Mesendoderm (in vitro differentiated cells): ENCODE measurements around the gene VSIR.

Source experiments
- DNase-seq: peaks from one replicate; pipeline ENCODE4 v3.0.0; 2013
- H2AK5ac ChIP-seq: 2 replicates; pipeline ENCODE4 v1.6.1; 2013; ENCODE audit warnings: low read length, inconsistent platforms
- H2BK120ac ChIP-seq: 2 replicates; pipeline ENCODE4 v1.6.1; 2013; ENCODE audit warnings: low read depth, mild to moderate bottlenecking, low read length, moderate library complexity, mixed read lengths
- H2BK15ac ChIP-seq: replicated peaks from 2 replicates; pipeline ENCODE4 v1.6.1; 2013; ENCODE audit warnings: low read depth, mild to moderate bottlenecking, moderate library complexity
- H2BK5ac ChIP-seq: 2 replicates; pipeline ENCODE4 v1.6.1; 2013; ENCODE audit warnings: low read length, inconsistent platforms
- H3K18ac ChIP-seq: 2 replicates; pipeline ENCODE4 v1.6.1; 2013; ENCODE audit warnings: mild to moderate bottlenecking, low read length, mixed read lengths
- H3K23ac ChIP-seq: one replicate; pipeline ENCODE4 v1.6.1; 2013; ENCODE audit warnings: low read length
- H3K27ac ChIP-seq: 2 replicates; pipeline ENCODE4 v1.5.1; 2013; ENCODE audit warnings: low read depth, mild to moderate bottlenecking, inconsistent platforms, low read length, moderate library complexity
- H3K27me3 ChIP-seq: 2 replicates; pipeline ENCODE4 v1.6.1; 2013; ENCODE audit warnings: low read length, control low read depth, mild to moderate bottlenecking, inconsistent platforms; ENCODE audit not compliant: insufficient read depth, poor library complexity
- H3K36me3 ChIP-seq: 2 replicates; pipeline ENCODE4 v1.6.1; 2013; ENCODE audit warnings: low read length, inconsistent platforms; ENCODE audit not compliant: control insufficient read depth, insufficient read depth
- H3K4ac ChIP-seq: one replicate; pipeline ENCODE4 v1.6.1; 2013; ENCODE audit warnings: low read depth, mild to moderate bottlenecking, low read length, moderate library complexity
- H3K4me1 ChIP-seq: 2 replicates; pipeline ENCODE4 v1.6.1; 2013; ENCODE audit warnings: low read depth, low read length, inconsistent platforms; ENCODE audit not compliant: control insufficient read depth
- H3K4me2 ChIP-seq: 2 replicates; pipeline ENCODE4 v1.6.1; 2013; ENCODE audit warnings: low read length
- H3K4me3 ChIP-seq: 2 replicates; pipeline ENCODE4 v1.5.1; 2013; ENCODE audit warnings: mild to moderate bottlenecking, low read length
- H3K56ac ChIP-seq: one replicate; pipeline ENCODE4 v1.6.1; 2013; ENCODE audit warnings: low read length
- H3K79me1 ChIP-seq: 2 replicates; pipeline ENCODE4 v1.6.1; 2013; ENCODE audit warnings: low read length, inconsistent platforms
- H3K79me2 ChIP-seq: 2 replicates; pipeline ENCODE4 v1.6.1; 2013; ENCODE audit warnings: mild to moderate bottlenecking, low read length; ENCODE audit not compliant: control insufficient read depth, insufficient read depth
- H3K9ac ChIP-seq: 2 replicates; pipeline ENCODE4 v1.6.1; 2013; ENCODE audit warnings: low read length, inconsistent platforms
- H4K5ac ChIP-seq: one replicate; pipeline ENCODE4 v1.6.1; 2013; ENCODE audit warnings: low read length
- H4K8ac ChIP-seq: one replicate; pipeline ENCODE4 v1.6.1; 2013; ENCODE audit warnings: low read depth, mild to moderate bottlenecking, control low read depth, low read length, moderate library complexity
- WGBS: extraction: QIAGEN DNeasy Blood & Tissue Kit; methylation state at CpG from one replicate; pipeline ENCODE4 v1.1.7; 2013; ENCODE audit warnings: low lambda C conversion rate, missing lambda C conversion rate; ENCODE audit not compliant: insufficient coverage; ENCODE audit errors: extremely low coverage; 5-methylcytosine and 5-hydroxymethylcytosine counted together

Gene VSIR

DNA sequence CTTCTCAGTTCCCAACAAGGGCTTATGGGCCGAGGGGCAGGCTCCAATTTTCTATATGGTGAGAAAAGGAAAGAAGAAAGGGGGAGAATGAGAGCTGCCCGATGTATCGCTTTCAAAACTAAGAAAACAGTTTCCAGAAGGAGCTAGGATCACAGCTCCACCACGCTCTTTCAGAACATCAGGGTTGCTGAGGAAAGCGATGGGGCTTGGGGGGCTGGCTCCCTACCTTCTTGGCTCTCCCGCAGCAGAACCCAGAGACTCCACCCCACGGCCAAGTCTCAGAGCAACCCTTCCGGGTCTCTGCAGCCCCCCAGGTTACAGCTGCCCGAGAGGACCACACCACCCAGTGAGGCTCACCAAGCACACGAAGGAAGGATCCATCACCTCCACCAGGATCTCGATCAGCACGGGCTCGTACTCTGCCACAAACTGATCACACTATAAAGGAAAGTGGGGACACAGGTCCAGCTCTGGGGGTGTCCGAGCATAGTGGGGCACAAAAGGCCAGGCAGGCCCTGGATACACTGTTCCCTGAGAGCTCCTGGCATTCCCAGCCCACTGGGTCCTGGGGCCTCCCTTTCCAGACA, 45.4 kb upstream of the VSIR start:
- Histone ChIP-seq H3K56ac (no peak overlapping the region), H2AK5ac (no peak overlapping the region), H3K4ac (no peak overlapping the region), H2BK15ac (no peak overlapping the region), H2BK120ac (no peak overlapping the region), H3K4me1 (no peaks in the 10 kb centered on the region), H2BK5ac (no peak overlapping the region), H3K4me3 (no peak overlapping the region), H3K27me3 (no peaks in the 10 kb centered on the region), H3K9ac (no peak overlapping the region), H3K79me1 (no peaks in the 10 kb centered on the region), H3K36me3 (peaks cover 35% of the 10 kb centered on the region), H3K4me2 (no peak overlapping the region), H4K8ac (no peak overlapping the region), H3K27ac (no peak overlapping the region), H3K79me2 (no peaks in the 10 kb centered on the region), H3K23ac (no peak overlapping the region), H3K18ac (no peak overlapping the region), H4K5ac (no peak overlapping the region)
- DNase-seq = no peak
- WGBS = no CpG with 5 or more reads among the region's 14 CpGs

DNA sequence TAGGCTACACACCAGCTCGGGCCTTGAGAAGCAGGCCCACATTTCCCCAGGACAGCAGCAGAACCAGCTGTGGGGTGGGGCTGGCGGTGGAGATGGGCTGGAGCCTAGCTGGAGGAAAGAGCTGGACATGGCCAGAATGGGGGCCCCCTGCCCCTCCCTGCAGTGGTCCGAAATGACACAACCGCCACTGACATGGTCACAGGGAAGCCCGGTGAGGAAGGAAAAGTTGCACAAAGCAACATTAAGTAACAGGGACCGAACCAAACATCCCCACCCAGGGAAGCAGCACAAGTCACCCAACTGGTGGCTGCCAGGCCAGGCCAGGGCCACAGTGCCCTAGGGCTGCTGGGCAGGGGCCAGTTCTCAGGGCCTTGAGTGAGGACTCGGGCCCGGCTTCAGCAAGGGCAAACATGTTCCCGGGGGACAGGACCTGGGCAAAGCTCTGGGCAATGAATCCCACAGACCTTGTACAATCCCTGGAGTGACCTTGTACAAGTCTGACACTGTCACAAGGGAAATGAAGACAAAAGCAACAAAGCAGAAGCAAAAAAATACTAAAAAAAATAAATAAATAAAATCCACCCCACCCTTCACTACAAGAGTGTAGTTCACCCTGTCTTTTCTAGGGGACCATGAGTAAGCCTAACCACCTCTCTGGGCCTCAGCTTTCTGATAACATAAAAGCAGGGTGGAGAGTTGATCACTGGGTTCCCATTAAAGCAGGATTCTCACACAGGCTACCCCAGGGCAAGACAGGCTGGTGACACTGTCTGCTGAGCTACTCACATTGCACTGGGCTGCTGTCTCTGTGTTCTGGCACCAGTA, 44.7 kb upstream of the VSIR start:
- H3K9ac ChIP-seq = no peak overlapping the region
- no peak overlapping the region for H3K23ac ChIP-seq
- H3K27ac ChIP-seq = no peak overlapping the region
- no CpG with 5 or more reads among the region's 9 CpGs for WGBS
- no peaks in the 10 kb centered on the region for H3K4me1 ChIP-seq
- H2AK5ac ChIP-seq = no peak overlapping the region
- no peak overlapping the region for H2BK15ac ChIP-seq
- no peak overlapping the region for H3K56ac ChIP-seq
- no peak overlapping the region for H2BK120ac ChIP-seq
- H3K4me3 ChIP-seq = no peak overlapping the region
- H4K5ac ChIP-seq = no peak overlapping the region
- peaks cover 31% of the 10 kb centered on the region for H3K36me3 ChIP-seq
- no peaks in the 10 kb centered on the region for H3K27me3 ChIP-seq
- no peak for DNase-seq
- no peak overlapping the region for H3K18ac ChIP-seq
- H4K8ac ChIP-seq = no peak overlapping the region
- H3K4ac ChIP-seq = no peak overlapping the region
- H3K4me2 ChIP-seq = no peak overlapping the region
- H3K79me1 ChIP-seq = no peaks in the 10 kb centered on the region
- no peak overlapping the region for H2BK5ac ChIP-seq
- H3K79me2 ChIP-seq = no peaks in the 10 kb centered on the region

DNA sequence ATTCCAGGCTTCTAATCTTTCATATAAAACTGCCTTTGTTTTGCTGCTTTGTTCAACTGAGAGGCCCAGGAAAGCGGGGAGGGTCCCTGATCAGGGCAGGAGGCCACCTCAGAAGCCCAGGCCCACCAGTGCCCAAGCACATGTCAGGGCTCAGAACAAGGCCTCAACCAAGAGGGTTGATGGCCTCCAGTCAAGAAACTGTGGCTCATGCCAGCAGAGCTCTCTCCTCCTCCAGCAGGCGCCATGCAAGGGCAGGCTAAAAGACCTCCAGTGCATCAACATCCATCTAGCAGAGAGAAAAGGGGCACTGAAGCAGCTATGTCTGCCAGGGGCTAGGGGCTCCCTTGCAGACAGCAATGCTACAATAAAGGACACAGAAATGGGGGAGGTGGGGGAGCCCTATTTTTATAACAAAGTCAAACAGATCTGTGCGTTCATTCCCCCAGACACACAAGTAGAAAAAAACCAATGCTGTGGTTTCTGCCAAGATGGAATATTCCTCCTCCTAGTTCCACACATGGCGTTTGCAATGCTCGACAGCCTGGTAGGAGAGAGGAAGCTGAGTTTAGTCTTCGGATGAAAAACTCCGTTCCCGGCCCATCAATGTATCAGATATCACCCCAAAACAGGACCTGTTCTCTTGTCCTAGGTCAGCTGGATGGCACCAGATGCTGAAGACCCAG, 43.8 kb upstream of the VSIR start:
- Histone ChIP-seq H3K4me3 (no peak overlapping the region), H3K4me2 (no peak overlapping the region), H2BK120ac (no peak overlapping the region), H2BK15ac (no peak overlapping the region), H4K5ac (no peak overlapping the region), H3K79me1 (no peaks in the 10 kb centered on the region), H4K8ac (no peak overlapping the region), H3K79me2 (no peaks in the 10 kb centered on the region), H3K4me1 (no peaks in the 10 kb centered on the region), H2AK5ac (no peak overlapping the region), H3K36me3 (peaks cover 30% of the 10 kb centered on the region), H3K27me3 (no peaks in the 10 kb centered on the region), H3K18ac (no peak overlapping the region), H3K56ac (no peak overlapping the region), H3K27ac (no peak overlapping the region), H3K23ac (no peak overlapping the region), H2BK5ac (no peak overlapping the region), H3K4ac (no peak overlapping the region), H3K9ac (no peak overlapping the region)
- DNase-seq = no peak
- WGBS = no CpG with 5 or more reads among the region's 8 CpGs

DNA sequence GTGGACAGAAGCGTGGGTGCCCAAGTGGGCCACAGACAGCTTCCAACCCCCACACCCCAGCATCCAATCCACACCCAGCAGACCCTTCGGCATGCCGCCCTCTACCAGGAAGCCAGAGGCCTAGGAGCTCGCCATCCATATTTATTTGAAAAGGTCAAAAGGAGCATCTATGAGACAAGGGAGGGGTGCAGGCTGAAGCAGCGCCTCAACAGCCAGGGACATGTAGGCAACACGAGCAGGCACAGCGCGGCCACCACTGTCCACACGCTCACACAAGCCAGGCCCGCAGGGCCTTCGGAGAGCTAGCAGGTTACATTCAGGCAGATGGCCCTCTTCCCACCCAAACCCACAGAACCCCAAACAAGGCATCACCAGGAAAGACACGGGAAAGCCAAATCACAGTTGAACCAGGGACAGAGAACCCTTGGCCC, 43.1 kb upstream of the VSIR start:
- Histone ChIP-seq H3K56ac (no peak overlapping the region), H3K27me3 (no peaks in the 10 kb centered on the region), H2BK5ac (no peak overlapping the region), H3K36me3 (peaks cover 26% of the 10 kb centered on the region), H3K4me3 (no peak overlapping the region), H3K4ac (no peak overlapping the region), H3K18ac (no peak overlapping the region), H3K79me2 (no peaks in the 10 kb centered on the region), H3K27ac (no peak overlapping the region), H4K8ac (no peak overlapping the region), H2AK5ac (no peak overlapping the region), H3K79me1 (no peaks in the 10 kb centered on the region), H3K23ac (no peak overlapping the region), H3K4me2 (no peak overlapping the region), H2BK15ac (no peak overlapping the region), H4K5ac (no peak overlapping the region), H2BK120ac (no peak overlapping the region), H3K4me1 (no peaks in the 10 kb centered on the region), H3K9ac (no peak overlapping the region)
- no peak for DNase-seq
- WGBS = no CpG with 5 or more reads among the region's 12 CpGs

DNA sequence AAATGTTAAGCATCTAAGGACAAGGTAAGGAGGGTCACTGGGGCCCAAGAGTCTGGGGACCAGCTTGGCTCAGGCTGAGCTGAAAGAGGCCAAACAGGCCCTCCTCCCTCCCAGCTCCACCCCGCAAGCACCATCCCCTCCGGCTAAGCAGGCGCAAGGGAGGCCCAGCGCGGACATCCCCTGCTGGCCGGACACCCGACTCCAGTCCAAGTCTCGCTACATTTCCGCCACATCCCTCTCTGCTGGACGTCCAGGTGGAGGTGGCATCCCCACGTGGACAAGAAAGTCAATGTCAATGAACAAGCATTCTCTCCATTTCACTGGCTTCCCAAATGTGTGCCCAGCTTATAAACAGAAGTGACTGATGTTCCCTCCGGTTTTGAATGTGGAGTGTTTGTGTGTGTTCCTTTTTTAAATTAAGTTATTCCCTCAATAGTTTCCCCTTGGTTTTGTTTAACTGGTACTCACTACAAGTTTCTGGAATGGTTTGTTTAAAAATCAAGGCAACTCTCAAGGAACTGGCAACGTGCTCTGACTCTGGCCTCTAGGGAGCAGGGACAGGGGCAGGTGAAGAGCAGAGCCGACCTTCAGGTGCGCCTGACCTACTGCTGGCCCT, 42.3 kb upstream of the VSIR start:
- peaks cover 20% of the 10 kb centered on the region for H3K36me3 ChIP-seq

More for the DNA sequence above, 42.3 kb upstream of the VSIR start:
- Histone ChIP-seq H3K27me3 (no peaks in the 10 kb centered on the region), H4K5ac (no peak overlapping the region), H2AK5ac (no peak overlapping the region), H3K4ac (no peak overlapping the region), H3K79me2 (no peaks in the 10 kb centered on the region), H3K9ac (no peak overlapping the region), H2BK15ac (no peak overlapping the region), H3K56ac (no peak overlapping the region), H3K23ac (no peak overlapping the region), H3K4me1 (no peaks in the 10 kb centered on the region), H2BK120ac (no peak overlapping the region), H3K27ac (no peak overlapping the region), H3K4me2 (no peak overlapping the region), H4K8ac (no peak overlapping the region), H3K4me3 (no peak overlapping the region), H3K18ac (no peak overlapping the region), H3K79me1 (no peaks in the 10 kb centered on the region), H2BK5ac (no peak overlapping the region)
- WGBS = no CpG with 5 or more reads among the region's 15 CpGs
- no peak for DNase-seq
